Liver (tissue), 9 donors: ENCODE results near the gene HELZ2. TPM values are rescaled to one million over a fixed set of nuclear protein-coding genes. Genes with fewer than 3 reads are reported as not detected.

ENCODE experiments used
- DNase-seq: peaks from one replicate; pipeline ENCODE4 v3.0.0-alpha.2; 2017; ENCODE audit warnings: low spot score
- H3K27ac ChIP-seq, 2 donors: one replicate each; pipeline ENCODE4 v1.7.0; 2013; ENCODE audit warnings: inconsistent platforms in 2 of 2, low read length in 2 of 2, control low read depth in 1 of 2, low read depth in 1 of 2, mild to moderate bottlenecking in 1 of 2
- H3K27me3 ChIP-seq, 4 donors: one replicate each; pipeline versions ENCODE4 v1.6.1 to v1.7.0; 2013; ENCODE audit warnings: low read length in 3 of 4, inconsistent platforms in 1 of 4, mild to moderate bottlenecking in 1 of 4, moderate library complexity in 1 of 4; ENCODE audit not compliant: control insufficient read depth in 4 of 4, insufficient read depth in 4 of 4
- H3K36me3 ChIP-seq, 4 donors: one replicate each; pipeline versions ENCODE4 v1.6.1 to v1.7.0; 2013; ENCODE audit warnings: low read length in 3 of 4, mild to moderate bottlenecking in 3 of 4, low read depth in 1 of 4, moderate library complexity in 1 of 4; ENCODE audit not compliant: control insufficient read depth in 4 of 4, insufficient read depth in 3 of 4
- H3K4me1 ChIP-seq, 4 donors: one replicate each; pipeline versions ENCODE4 v1.6.1 to v1.7.0; 2013; ENCODE audit warnings: low read length in 3 of 4, mild to moderate bottlenecking in 3 of 4, moderate library complexity in 1 of 4; ENCODE audit not compliant: control insufficient read depth in 4 of 4, insufficient read depth in 4 of 4
- H3K4me3 ChIP-seq, 3 donors: one replicate each; pipeline versions ENCODE4 v1.6.1 to v1.7.0; 2013; ENCODE audit warnings: low read length in 3 of 3, control low read depth in 1 of 3, low read depth in 1 of 3, mild to moderate bottlenecking in 1 of 3
- H3K9ac ChIP-seq, 2 donors: one replicate each; pipeline ENCODE4 v1.7.0; 2013; ENCODE audit warnings: low read length in 2 of 2, mild to moderate bottlenecking in 2 of 2, moderate library complexity in 2 of 2, control low read depth in 1 of 2, low read depth in 1 of 2
- H3K9me3 ChIP-seq, 4 donors: one replicate each; pipeline versions ENCODE4 v1.6.1 to v1.7.0; 2013; ENCODE audit warnings: low read length in 3 of 4; ENCODE audit not compliant: control insufficient read depth in 4 of 4
- FOXA1 ChIP-seq: IDR thresholded peaks from 2 replicates; pipeline ENCODE4 v1.6.1; 2016; ENCODE audit warnings: antibody characterized with exemption
- FOXA2 ChIP-seq: IDR thresholded peaks from 2 replicates; pipeline ENCODE4 v1.6.1; 2016; ENCODE audit warnings: antibody characterized with exemption
- GABPA ChIP-seq, 2 donors: IDR thresholded peaks in 1 of 2; conservative IDR thresholded peaks in 1 of 2; 2 replicates each; pipeline ENCODE4 v1.6.1; 2016; ENCODE audit warnings: antibody characterized with exemption in 2 of 2, mild to moderate bottlenecking in 1 of 2, moderate library complexity in 1 of 2
- HNF4A ChIP-seq, 2 donors: conservative IDR thresholded peaks; 2 replicates each; pipeline ENCODE4 v1.6.1; 2016; ENCODE audit warnings: antibody characterized with exemption in 2 of 2, mild to moderate bottlenecking in 2 of 2
- HNF4G ChIP-seq: IDR thresholded peaks from 2 replicates; pipeline ENCODE4 v1.6.1; 2016; ENCODE audit warnings: antibody characterized with exemption
- JUND ChIP-seq, 2 donors: IDR thresholded peaks; 2 replicates each; pipeline ENCODE4 v1.6.1; 2016; ENCODE audit warnings: antibody characterized with exemption in 2 of 2
- NR2F2 ChIP-seq: IDR thresholded peaks from 2 replicates; pipeline ENCODE4 v1.6.1; 2016; ENCODE audit warnings: antibody characterized with exemption
- RAD21 ChIP-seq, 2 donors: IDR thresholded peaks; 2 replicates each; pipeline ENCODE4 v1.6.1; 2016; ENCODE audit warnings: antibody characterized with exemption in 2 of 2, mild to moderate bottlenecking in 2 of 2
- RXRA ChIP-seq, 2 donors: IDR thresholded peaks; 2 replicates each; pipeline ENCODE4 v1.6.1; 2017 to 2018; ENCODE audit warnings: antibody characterized with exemption in 2 of 2, mild to moderate bottlenecking in 1 of 2
- TAF1 ChIP-seq: conservative IDR thresholded peaks from 2 replicates; pipeline ENCODE4 v1.6.1; 2016; ENCODE audit warnings: antibody characterized with exemption, mild to moderate bottlenecking
- WGBS: extraction: QIAGEN DNeasy Blood & Tissue Kit; methylation state at CpG from one replicate; pipeline ENCODE4 v1.1.7; 2013; 5-methylcytosine and 5-hydroxymethylcytosine counted together
- polyA plus RNA-seq, 2 donors: library from polyadenylated mRNA; stranded (reverse) in 1 of 2; unstranded in 1 of 2; fragments of 200-250 nt in 1 of 2; fragments of >200 nt in 1 of 2; fragmentation: Nextera tagmentation in 1 of 2; extraction: Ambion mirVana in 1 of 2; gene quantifications; one replicate each; pipeline versions ENCODE4 v1.2.1 to v1.2.3, GENCODE V29; 2013 to 2015
- total RNA-seq, 2 donors: library from RNA; depleted of rRNA; stranded (reverse); fragments of >200 nt; gene quantifications; one replicate each; pipeline ENCODE4 v1.2.3, GENCODE V29; 2014
- TF ChIP-seq, protein P1 (sequence below): IDR thresholded peaks from 2 replicates; pipeline ENCODE4 v1.6.1; 2016; ENCODE audit warnings: antibody characterized with exemption, mild to moderate bottlenecking
- TF ChIP-seq, protein P2 (sequence below): fragments of 150-350 bp; IDR thresholded peaks from 2 replicates; pipeline ENCODE4 v1.5.1; 2017; ENCODE audit warnings: improper control_type of control experiment, low read depth, low read length; ENCODE audit not compliant: missing input control
- TF ChIP-seq, protein P3 (sequence below): IDR thresholded peaks from 2 replicates; pipeline ENCODE4 v1.6.1; 2016; ENCODE audit warnings: antibody characterized with exemption
- TF ChIP-seq, protein P4 (sequence below): IDR thresholded peaks from 2 replicates; pipeline ENCODE4 v1.6.1; 2016; ENCODE audit warnings: antibody characterized with exemption
- TF ChIP-seq, protein P5 (sequence below): IDR thresholded peaks from 2 replicates; pipeline ENCODE4 v1.6.1; 2016; ENCODE audit warnings: antibody characterized with exemption
- donor health status: healthy.
- donor health status: healthy.
- donor health status: healthy.
- donor health status: healthy.
- donor health status: healthy.

The HELZ2 gene
- total and polyA plus RNA-seq, 4 donors, result 3.7 to 26.6 (median 15.5) TPM

DNA sequence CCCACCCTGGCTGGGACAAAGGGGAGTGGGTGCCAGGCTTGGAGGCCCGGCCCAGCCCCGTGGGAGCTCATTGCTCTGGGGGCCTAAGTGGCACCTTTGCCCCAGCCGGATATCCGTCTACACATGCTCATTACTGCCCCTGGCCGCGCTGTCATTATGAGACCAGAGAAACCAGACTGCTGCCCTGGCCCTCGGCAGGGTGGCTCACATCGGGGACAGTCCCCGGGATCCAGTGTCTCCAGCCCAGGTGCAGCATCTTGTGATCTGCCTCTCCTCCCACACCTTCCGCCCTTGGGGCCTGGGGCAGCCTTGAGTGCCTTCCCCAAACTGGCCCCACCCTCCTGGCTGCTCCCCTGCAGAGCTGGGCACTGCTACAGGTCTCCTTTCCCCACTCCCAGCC lies 31.3 kb downstream of the HELZ2 start (continued):
- no peak for TF ChIP-seq HNF4A (conservative IDR thresholded peaks at IDR 0.05)
- no peak for TF ChIP-seq HNF4G
- no peak for TF ChIP-seq FOXA1

DNA sequence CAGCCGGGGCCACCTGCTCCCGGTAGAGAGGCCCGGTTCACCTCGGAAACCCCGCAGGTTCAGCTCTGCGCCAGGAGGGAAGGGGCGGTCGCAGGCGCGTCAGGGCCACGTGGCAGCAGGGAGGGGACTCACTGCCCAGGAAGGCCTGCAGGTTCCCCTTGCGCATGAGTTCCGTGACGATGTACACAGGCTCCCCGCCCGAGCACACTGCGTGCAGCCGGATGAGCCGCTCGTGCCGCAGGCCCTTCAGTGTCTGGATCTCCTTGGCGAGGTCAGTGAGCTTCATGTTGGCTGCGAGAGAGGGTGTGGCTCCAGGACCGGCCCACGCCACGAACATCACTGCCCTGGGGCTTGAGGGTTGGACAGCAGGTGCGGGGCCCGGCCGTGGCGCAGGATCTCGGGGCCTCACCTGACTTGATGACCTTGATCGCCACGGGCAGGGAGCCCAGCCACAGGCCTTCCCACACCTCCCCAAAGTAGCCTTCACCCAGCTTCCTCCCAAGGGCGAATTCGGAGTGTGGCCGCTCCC lies 31.9 kb downstream of the HELZ2 start:
- 87% methylated on average over 36 of the region's 36 CpGs for WGBS
- Histone ChIP-seq H3K27me3 (no peaks in the 10 kb centered on the region), H3K4me1 (peaks cover 0 to 9% (median 6%) of the 10 kb centered on the region in 4 donors), H3K9me3 (no peaks in the 10 kb centered on the region), H3K4me3 (no peak overlapping the region), H3K27ac (no peak overlapping the region), H3K36me3 (no peaks in the 10 kb centered on the region), H3K9ac (no peak overlapping the region)
- TF ChIP-seq FOXA2 (no peak), HNF4G (no peak), GABPA (IDR thresholded peaks at IDR 0.05 in 1 of 2, conservative IDR thresholded peaks at IDR 0.05 in 1 of 2) (no peak), FOXA1 (no peak), NR2F2 (no peak), RAD21 (IDR thresholded peaks at IDR 0.05) (no peak), TAF1 (no peak)
- TF ChIP-seq, protein P1, sequence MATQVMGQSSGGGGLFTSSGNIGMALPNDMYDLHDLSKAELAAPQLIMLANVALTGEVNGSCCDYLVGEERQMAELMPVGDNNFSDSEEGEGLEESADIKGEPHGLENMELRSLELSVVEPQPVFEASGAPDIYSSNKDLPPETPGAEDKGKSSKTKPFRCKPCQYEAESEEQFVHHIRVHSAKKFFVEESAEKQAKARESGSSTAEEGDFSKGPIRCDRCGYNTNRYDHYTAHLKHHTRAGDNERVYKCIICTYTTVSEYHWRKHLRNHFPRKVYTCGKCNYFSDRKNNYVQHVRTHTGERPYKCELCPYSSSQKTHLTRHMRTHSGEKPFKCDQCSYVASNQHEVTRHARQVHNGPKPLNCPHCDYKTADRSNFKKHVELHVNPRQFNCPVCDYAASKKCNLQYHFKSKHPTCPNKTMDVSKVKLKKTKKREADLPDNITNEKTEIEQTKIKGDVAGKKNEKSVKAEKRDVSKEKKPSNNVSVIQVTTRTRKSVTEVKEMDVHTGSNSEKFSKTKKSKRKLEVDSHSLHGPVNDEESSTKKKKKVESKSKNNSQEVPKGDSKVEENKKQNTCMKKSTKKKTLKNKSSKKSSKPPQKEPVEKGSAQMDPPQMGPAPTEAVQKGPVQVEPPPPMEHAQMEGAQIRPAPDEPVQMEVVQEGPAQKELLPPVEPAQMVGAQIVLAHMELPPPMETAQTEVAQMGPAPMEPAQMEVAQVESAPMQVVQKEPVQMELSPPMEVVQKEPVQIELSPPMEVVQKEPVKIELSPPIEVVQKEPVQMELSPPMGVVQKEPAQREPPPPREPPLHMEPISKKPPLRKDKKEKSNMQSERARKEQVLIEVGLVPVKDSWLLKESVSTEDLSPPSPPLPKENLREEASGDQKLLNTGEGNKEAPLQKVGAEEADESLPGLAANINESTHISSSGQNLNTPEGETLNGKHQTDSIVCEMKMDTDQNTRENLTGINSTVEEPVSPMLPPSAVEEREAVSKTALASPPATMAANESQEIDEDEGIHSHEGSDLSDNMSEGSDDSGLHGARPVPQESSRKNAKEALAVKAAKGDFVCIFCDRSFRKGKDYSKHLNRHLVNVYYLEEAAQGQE, result no peak
- TF ChIP-seq, protein P2, sequence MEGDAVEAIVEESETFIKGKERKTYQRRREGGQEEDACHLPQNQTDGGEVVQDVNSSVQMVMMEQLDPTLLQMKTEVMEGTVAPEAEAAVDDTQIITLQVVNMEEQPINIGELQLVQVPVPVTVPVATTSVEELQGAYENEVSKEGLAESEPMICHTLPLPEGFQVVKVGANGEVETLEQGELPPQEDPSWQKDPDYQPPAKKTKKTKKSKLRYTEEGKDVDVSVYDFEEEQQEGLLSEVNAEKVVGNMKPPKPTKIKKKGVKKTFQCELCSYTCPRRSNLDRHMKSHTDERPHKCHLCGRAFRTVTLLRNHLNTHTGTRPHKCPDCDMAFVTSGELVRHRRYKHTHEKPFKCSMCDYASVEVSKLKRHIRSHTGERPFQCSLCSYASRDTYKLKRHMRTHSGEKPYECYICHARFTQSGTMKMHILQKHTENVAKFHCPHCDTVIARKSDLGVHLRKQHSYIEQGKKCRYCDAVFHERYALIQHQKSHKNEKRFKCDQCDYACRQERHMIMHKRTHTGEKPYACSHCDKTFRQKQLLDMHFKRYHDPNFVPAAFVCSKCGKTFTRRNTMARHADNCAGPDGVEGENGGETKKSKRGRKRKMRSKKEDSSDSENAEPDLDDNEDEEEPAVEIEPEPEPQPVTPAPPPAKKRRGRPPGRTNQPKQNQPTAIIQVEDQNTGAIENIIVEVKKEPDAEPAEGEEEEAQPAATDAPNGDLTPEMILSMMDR, result no peak
- no peak for DNase-seq

DNA sequence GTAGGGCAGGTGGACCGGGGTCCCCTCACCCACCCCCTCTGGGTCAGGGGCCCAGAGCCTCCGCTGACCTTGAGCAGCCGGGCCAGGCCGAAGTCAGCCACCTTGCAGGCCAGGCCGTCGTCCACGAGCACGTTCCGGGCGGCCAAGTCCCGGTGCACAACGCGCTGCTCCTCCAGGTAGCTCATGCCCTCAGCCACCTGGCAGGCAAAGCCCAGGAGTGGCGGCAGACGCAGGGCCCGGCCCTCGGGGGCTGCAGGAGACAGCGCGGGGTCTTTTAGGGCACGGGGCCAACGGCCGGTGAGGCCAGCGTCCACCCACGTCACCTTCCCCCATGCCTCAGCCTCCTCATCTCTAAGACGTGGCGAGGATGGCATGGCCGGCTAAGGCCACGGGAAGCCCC lies 32.7 kb downstream of the HELZ2 start:
- no peaks in the 10 kb centered on the region for H3K36me3 ChIP-seq
- H3K4me1 ChIP-seq, result peaks cover 5 to 14% (median 11%) of the 10 kb centered on the region in 4 donors
- H3K9ac ChIP-seq, result no peak overlapping the region
- 93% methylated on average over 28 of the region's 28 CpGs for WGBS
- no peak overlapping the region for H3K4me3 ChIP-seq
- no peaks in the 10 kb centered on the region for H3K9me3 ChIP-seq
- TF ChIP-seq RXRA (IDR thresholded peaks at IDR 0.05) (no peak), JUND (IDR thresholded peaks at IDR 0.05) (no peak), NR2F2 (no peak), GABPA (IDR thresholded peaks at IDR 0.05 in 1 of 2, conservative IDR thresholded peaks at IDR 0.05 in 1 of 2) (no peak), HNF4A (conservative IDR thresholded peaks at IDR 0.05) (no peak), HNF4G (no peak), FOXA1 (no peak)
- TF ChIP-seq, protein P3, sequence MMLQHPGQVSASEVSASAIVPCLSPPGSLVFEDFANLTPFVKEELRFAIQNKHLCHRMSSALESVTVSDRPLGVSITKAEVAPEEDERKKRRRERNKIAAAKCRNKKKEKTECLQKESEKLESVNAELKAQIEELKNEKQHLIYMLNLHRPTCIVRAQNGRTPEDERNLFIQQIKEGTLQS, result no peak
- TF ChIP-seq, protein P4, sequence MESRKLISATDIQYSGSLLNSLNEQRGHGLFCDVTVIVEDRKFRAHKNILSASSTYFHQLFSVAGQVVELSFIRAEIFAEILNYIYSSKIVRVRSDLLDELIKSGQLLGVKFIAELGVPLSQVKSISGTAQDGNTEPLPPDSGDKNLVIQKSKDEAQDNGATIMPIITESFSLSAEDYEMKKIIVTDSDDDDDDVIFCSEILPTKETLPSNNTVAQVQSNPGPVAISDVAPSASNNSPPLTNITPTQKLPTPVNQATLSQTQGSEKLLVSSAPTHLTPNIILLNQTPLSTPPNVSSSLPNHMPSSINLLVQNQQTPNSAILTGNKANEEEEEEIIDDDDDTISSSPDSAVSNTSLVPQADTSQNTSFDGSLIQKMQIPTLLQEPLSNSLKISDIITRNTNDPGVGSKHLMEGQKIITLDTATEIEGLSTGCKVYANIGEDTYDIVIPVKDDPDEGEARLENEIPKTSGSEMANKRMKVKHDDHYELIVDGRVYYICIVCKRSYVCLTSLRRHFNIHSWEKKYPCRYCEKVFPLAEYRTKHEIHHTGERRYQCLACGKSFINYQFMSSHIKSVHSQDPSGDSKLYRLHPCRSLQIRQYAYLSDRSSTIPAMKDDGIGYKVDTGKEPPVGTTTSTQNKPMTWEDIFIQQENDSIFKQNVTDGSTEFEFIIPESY, result no peak
- TF ChIP-seq, protein P5, sequence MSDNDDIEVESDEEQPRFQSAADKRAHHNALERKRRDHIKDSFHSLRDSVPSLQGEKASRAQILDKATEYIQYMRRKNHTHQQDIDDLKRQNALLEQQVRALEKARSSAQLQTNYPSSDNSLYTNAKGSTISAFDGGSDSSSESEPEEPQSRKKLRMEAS, result no peak
- H3K27ac ChIP-seq, result no peak overlapping the region
- no peak for DNase-seq
- H3K27me3 ChIP-seq, result no peaks in the 10 kb centered on the region
